ENCODE data around the gene SLC6A2.

- no peak for TF ChIP-seq CTCF (IDR thresholded peaks at IDR 0.05)
- no peak for TF ChIP-seq POLR2A (IDR thresholded peaks at IDR 0.05)
- TF ChIP-seq POLR2AphosphoS5 (IDR thresholded peaks at IDR 0.05), result no peak
- TF ChIP-seq EP300 (IDR thresholded peaks at IDR 0.05), result no peak
Observed at GRCh38 chr16:55655381-55655896, 349 bp upstream of the SLC6A2 start.

All from upper lobe of left lung (tissue), 4 donors.